GM18526 (cell line): ENCODE data around the gene SFMBT1.

Source experiments
- POLR2A ChIP-seq: IDR thresholded peaks from 3 replicates; pipeline ENCODE4 v1.6.1; 2011; ENCODE audit not compliant: insufficient read length; ENCODE audit errors: extremely low read depth

The SFMBT1 gene, protein sequence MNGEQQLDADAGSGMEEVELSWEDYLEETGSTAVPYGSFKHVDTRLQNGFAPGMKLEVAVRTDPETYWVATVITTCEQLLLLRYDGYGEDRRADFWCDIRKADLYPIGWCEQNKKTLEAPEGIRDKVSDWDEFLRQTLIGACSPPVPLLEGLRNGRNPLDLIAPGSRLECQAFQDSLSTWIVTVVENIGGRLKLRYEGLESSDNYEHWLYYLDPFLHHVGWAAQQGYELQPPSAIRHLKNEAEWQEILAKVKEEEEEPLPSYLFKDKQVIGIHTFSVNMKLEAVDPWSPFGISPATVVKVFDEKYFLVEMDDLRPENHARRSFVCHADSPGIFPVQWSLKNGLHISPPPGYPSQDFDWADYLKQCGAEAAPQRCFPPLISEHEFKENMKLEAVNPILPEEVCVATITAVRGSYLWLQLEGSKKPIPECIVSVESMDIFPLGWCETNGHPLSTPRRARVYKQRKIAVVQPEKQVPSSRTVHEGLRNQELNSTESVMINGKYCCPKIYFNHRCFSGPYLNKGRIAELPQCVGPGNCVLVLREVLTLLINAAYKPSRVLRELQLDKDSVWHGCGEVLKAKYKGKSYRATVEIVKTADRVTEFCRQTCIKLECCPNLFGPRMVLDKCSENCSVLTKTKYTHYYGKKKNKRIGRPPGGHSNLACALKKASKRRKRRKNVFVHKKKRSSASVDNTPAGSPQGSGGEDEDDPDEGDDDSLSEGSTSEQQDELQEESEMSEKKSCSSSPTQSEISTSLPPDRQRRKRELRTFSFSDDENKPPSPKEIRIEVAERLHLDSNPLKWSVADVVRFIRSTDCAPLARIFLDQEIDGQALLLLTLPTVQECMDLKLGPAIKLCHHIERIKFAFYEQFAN

GRCh38 chr3:53045518-53046170 is at the start of gene SFMBT1:
Gene SFMBT1 (minus strand): TSS chr3:53046073. CDS start chr3:52969128, 76,945 bp downstream.
- TF ChIP-seq POLR2A = peak; percentile 6

GRCh38 chr3:53092942-53093341 is 47.1 kb upstream of the SFMBT1 start:
- no peak for TF ChIP-seq POLR2A

GRCh38 chr3:53092216-53092615 is 46.3 kb upstream of the SFMBT1 start:
- no peak for TF ChIP-seq POLR2A

DNA sequence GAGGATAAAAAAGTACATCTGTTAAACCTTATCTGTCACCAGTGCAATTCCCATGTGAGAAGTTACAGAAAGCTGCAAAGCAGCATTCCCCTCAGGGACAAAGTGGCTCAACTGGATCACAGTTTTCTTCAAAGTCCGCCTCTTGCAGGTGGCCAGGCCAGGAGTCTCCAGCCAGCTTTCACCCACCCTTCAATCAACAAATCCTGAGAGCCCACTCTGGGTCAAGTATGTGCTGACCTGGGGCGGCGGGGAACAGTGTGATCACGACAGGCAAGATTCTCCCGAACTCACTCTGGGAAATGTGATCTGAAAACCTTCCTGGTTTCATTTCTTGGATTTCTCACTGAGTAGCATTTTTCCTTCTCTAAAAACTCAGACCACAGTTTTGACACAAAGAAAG is 45.1 kb upstream of the SFMBT1 start:
- TF ChIP-seq POLR2A = no peak

GRCh38 chr3:53089511-53089910 is 43.6 kb upstream of the SFMBT1 start:
- TF ChIP-seq POLR2A = no peak

- TF ChIP-seq POLR2A = no peak
Measured at GRCh38 chr3:53085476-53085875, 39.6 kb upstream of the SFMBT1 start.

- no peak for TF ChIP-seq POLR2A
Measured at GRCh38 chr3:53084310-53085001, 38.6 kb upstream of the SFMBT1 start.

DNA sequence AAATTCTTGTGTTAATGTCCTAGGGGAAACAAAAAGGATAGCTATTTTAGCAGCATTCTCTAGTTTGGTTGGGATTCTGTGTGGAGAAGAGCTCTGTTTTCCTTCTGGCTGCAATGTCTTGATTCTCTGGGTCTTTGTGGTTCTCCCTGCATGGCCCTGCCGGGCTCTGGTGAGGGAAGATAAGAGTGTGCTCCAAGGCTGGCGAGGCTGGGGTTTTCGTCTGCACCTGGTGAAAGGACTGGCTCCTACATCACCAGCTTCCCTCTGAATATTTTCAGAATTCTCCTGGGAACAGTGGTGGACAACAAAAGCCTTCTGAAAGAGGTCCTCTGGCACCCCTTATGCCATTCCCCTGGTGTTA is 38.1 kb upstream of the SFMBT1 start:
- no peak for TF ChIP-seq POLR2A

- no peak for TF ChIP-seq POLR2A
Measured at GRCh38 chr3:53083521-53083920, 37.6 kb upstream of the SFMBT1 start.

DNA sequence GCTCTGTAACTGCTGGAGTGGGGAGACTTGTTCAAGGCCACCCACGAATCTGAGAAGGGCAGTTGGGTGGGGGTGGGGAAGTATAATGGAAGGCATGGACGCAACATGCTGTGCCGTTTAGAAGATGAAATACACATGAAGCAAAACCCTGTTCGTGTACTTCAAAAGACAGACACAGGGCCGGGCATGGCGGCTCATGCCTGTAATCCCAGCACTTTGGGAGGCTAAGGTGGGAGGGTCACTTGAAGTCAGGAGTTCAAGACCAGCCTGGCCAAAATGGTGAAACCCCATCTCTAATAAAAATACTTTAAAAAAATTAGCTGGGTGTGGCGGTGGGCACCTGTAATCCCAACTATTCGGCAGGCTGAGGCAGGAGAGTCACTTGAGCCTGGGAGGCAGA is 36.9 kb upstream of the SFMBT1 start:
- TF ChIP-seq POLR2A = no peak

- TF ChIP-seq POLR2A = no peak
Measured at GRCh38 chr3:53081318-53081717, 35.4 kb upstream of the SFMBT1 start.

- TF ChIP-seq POLR2A = no peak
Measured at GRCh38 chr3:53080612-53081205, 34.8 kb upstream of the SFMBT1 start.

GRCh38 chr3:53079791-53080555 is 34.1 kb upstream of the SFMBT1 start:
- no peak for TF ChIP-seq POLR2A

DNA sequence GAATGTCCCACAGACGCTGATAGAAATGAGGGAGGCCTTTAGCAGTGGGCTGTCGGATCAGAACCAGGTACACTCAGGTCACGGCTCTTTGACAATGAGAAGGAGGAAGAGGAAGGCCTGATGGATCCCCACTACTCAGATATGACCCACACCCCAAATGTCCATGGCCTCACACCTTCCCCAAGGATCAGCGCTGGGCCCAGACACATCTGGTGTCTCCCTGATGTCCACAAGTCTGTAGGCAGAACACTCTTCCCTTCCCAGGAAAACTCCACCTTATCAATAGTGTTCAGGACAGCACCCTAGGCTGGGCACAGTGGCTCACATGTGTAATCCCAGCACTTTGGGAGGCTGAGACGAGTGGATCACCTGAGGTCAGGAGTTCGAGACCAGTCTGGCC is 33.3 kb upstream of the SFMBT1 start:
- no peak for TF ChIP-seq POLR2A
